Endothelial cell (in vitro differentiated cells): ENCODE measurements around the gene IRX2. TPM values are rescaled to one million over a fixed set of nuclear protein-coding genes. Genes with fewer than 3 reads are reported as not detected.

Source experiments
- DNase-seq: peaks from one replicate; pipeline ENCODE4 v3.0.0; 2021; ENCODE audit warnings: low spot score
- H3K27ac Mint-ChIP-seq: one replicate; pipeline ENCODE4 v1.8.0; 2021; ENCODE audit warnings: mixed read lengths, inconsistent platforms; ENCODE audit not compliant: unreplicated experiment
- H3K27me3 Mint-ChIP-seq: one replicate; pipeline ENCODE4 v1.8.0; 2021; ENCODE audit warnings: mild to moderate bottlenecking, moderate library complexity, mixed read lengths, inconsistent platforms; ENCODE audit not compliant: unreplicated experiment
- H3K36me3 Mint-ChIP-seq: one replicate; pipeline ENCODE4 v1.8.0; 2021; ENCODE audit warnings: mild to moderate bottlenecking, low read depth, mixed read lengths, inconsistent platforms; ENCODE audit not compliant: unreplicated experiment
- H3K4me1 Mint-ChIP-seq: one replicate; pipeline ENCODE4 v1.8.0; 2021; ENCODE audit warnings: mild to moderate bottlenecking, mixed read lengths, inconsistent platforms; ENCODE audit not compliant: unreplicated experiment
- H3K4me3 Mint-ChIP-seq: one replicate; pipeline ENCODE4 v1.8.0; 2021; ENCODE audit warnings: mild to moderate bottlenecking, mixed read lengths, inconsistent platforms; ENCODE audit not compliant: unreplicated experiment
- H3K9me3 Mint-ChIP-seq: one replicate; pipeline ENCODE4 v1.8.0; 2021; ENCODE audit warnings: mixed read lengths, inconsistent platforms; ENCODE audit not compliant: unreplicated experiment
- CTCF ChIP-seq: fragments of 200-600 bp; sonication (generic); IDR thresholded peaks from one replicate; pipeline ENCODE4 v1.5.0; 2021; ENCODE audit warnings: antibody characterized with exemption; ENCODE audit not compliant: unreplicated experiment
- total RNA-seq: library from RNA; stranded (reverse); fragmentation: NEBNext Ultra II Directional; extraction: Animal tissue kit (Norgen Biotek cat#: 25700); gene quantifications from one replicate; pipeline ENCODE4 v1.2.1, GENCODE V29; 2021; ENCODE audit not compliant: unreplicated experiment

Gene IRX2
- total RNA-seq, 1 donor from 2014 or later: 0.72 TPM

DNA sequence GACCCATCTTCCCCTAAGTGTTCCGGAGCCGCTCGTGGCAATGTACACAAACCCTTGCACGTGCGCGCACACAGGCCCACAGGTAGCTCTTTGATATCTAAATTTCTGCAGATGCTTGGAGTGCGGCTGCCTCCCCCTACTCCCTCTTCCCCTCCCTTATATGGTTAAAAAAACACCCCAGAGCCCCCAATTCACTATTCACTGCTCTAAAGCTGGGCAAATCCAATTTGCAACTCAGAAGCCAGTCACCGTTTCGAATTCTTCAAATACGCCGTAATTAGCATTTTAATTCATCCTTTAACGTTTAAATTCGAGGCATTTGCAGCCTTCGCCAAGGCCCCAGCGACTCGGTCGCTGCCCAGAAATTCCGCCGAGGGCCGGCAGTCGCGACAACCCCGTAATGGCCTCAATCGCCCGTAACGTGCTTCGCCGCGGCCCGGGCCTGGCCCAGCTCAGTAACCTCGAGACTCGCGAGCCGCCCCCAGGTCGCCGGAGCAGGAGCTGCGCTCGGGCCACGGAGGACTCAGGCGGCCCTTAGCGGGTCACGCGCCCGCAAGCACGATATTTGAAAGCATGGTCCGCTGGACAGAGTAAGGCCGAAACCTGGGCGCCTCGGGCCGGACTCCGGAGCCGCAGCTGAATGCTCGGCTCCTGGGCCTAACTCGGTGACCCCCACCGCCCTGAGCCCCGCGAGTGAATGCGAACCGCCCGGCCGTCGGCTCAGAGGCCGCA, 1.3 kb downstream of the IRX2 start:
- peaks cover 7% of the 10 kb centered on the region for H3K36me3 Mint-ChIP-seq
- TF ChIP-seq CTCF: no peak
- peaks cover 8% of the 10 kb centered on the region for H3K4me1 Mint-ChIP-seq
- peaks cover 24% of the 10 kb centered on the region for H3K27me3 Mint-ChIP-seq
- DNase-seq: peak; percentile 21
- H3K9me3 Mint-ChIP-seq: no peaks in the 10 kb centered on the region
- H3K4me3 Mint-ChIP-seq: peak overlapping the region; percentile 78
- H3K27ac Mint-ChIP-seq: peak overlapping the region; percentile 42

DNA sequence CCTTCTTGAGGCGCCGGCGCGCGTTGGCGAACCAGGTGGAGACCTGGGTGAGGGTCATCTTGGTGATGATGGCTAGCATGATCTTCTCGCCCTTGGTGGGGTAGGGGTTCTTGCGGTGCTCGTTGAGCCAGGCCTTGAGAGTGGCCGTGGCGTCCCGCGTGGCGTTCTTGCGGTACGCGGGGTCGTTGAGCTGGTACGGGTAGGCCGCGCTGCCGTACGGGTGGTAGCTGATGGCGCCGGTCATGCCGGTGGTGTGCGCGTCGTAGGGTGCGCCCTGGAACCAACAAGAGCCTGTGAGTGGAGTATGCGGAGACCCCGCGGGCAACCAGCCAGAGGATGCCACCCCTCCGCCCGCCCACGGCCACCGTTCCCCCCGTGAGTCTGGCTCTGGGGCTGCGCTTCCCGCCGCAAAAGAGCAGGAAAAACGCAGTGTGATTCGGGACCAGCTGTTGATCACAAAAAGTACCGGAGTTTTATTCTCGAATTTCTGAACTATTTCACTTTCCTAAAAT, 1.9 kb downstream of the IRX2 start:
- TF ChIP-seq CTCF: no peak
- peaks cover 8% of the 10 kb centered on the region for H3K4me1 Mint-ChIP-seq
- H3K27me3 Mint-ChIP-seq: peaks cover 23% of the 10 kb centered on the region
- no peak for DNase-seq
- H3K4me3 Mint-ChIP-seq: peak overlapping the region; percentile 78
- H3K36me3 Mint-ChIP-seq: peaks cover 7% of the 10 kb centered on the region
- no peaks in the 10 kb centered on the region for H3K9me3 Mint-ChIP-seq
- H3K27ac Mint-ChIP-seq: peak overlapping the region; percentile 42

DNA sequence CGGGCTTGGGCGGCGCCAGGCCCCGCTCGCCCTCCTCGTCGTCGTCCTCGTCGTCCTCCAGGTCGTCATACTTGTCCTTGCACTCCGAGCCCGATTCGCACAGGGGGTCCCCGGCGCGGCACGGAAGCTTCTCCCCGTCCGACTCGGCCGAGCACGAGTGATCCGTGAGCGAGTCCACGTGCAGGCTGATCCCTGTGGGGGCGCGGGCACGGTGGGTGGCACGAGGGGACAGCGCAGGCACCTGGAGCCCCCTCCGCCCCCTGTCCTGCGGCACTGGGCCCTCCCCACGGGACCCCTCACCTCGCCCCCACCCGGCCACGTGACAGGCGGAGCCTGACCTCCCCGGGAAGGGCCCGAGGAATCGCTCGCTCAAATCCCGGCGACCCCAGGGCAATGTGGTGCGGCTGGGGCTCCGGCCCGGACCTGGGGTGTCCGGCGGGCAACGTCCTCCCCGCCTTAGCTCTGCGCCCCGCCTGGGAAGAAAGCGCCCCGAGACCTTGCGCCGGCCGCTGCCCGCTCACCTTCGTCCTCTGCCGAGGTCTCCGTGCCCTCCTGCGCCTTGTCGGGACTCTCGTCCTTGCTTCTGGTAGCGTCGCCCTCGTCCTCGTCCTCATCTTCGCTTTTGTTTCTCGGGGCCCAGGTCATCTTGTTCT, 2.5 kb downstream of the IRX2 start:
- H3K4me1 Mint-ChIP-seq: peaks cover 3% of the 10 kb centered on the region
- DNase-seq: no peak
- no peak overlapping the region for H3K4me3 Mint-ChIP-seq
- no peaks in the 10 kb centered on the region for H3K9me3 Mint-ChIP-seq
- peaks cover 7% of the 10 kb centered on the region for H3K36me3 Mint-ChIP-seq
- no peak overlapping the region for H3K27ac Mint-ChIP-seq
- peaks cover 19% of the 10 kb centered on the region for H3K27me3 Mint-ChIP-seq
- TF ChIP-seq CTCF: no peak

GRCh38 chr5:2748179-2748860, 3.2 kb downstream of the IRX2 start:
- Mint-ChIP-seq H3K36me3 (peaks cover 7% of the 10 kb centered on the region), H3K4me3 (no peak overlapping the region), H3K9me3 (no peaks in the 10 kb centered on the region), H3K27me3 (peaks cover 17% of the 10 kb centered on the region), H3K27ac (no peak overlapping the region), H3K4me1 (peaks cover 3% of the 10 kb centered on the region)
- no peak for TF ChIP-seq CTCF
- no peak for DNase-seq
